Gastroesophageal sphincter (tissue), 4 donors: ENCODE results near the gene ATP11B. TPM values are rescaled to one million over a fixed set of nuclear protein-coding genes. Genes with fewer than 3 reads are reported as not detected.

ENCODE experiments used
- ATAC-seq: fragments of 150-250 bp; one replicate; pipeline ENCODE4 v1.9.1; 2016; ENCODE audit warnings: mild to moderate bottlenecking, moderate library complexity
- H3K27ac ChIP-seq, 4 donors: fragments of 200-600 bp; sonication (generic) in 3 of 4; 1 replicate in 3 of 4; 2 replicates in 1 of 4; pipeline ENCODE4 v1.5.1; 2016 to 2019
- H3K27me3 ChIP-seq: fragments of 200-600 bp; sonication (generic); one replicate; pipeline ENCODE4 v1.5.1; 2019
- H3K36me3 ChIP-seq, 2 donors: fragments of 200-600 bp; sonication (generic); one replicate each; pipeline ENCODE4 v1.5.1; 2019; ENCODE audit warnings: control low read depth in 1 of 2
- H3K4me1 ChIP-seq, 3 donors: fragments of 200-600 bp; sonication (generic); 1 replicate in 2 of 3; 2 replicates in 1 of 3; pipeline ENCODE4 v1.5.1; 2016 to 2019; ENCODE audit warnings: control low read depth in 2 of 3
- H3K4me3 ChIP-seq, 2 donors: fragments of 200-600 bp; sonication (generic); one replicate each; pipeline ENCODE4 v1.5.1; 2019; ENCODE audit warnings: mild to moderate bottlenecking in 1 of 2, moderate library complexity in 1 of 2
- H3K9me3 ChIP-seq, 3 donors: fragments of 200-600 bp; sonication (generic); one replicate each; pipeline ENCODE4 v1.5.1; 2017 to 2019; ENCODE audit warnings: control low read depth in 2 of 3
- EP300 ChIP-seq: sonication (generic); formaldehyde crosslinking; IDR thresholded peaks from one replicate; pipeline ENCODE4 v1.6.1; 2017; ENCODE audit warnings: antibody characterized with exemption, mild to moderate bottlenecking
- POLR2AphosphoS5 ChIP-seq: sonication (generic); formaldehyde crosslinking; IDR thresholded peaks from one replicate; pipeline ENCODE4 v1.6.1; 2017; ENCODE audit warnings: antibody characterized with exemption
- WGBS, 2 donors: methylation state at CpG; one replicate each; pipeline ENCODE4 v1.1.5; 2018; ENCODE audit warnings: low coverage in 1 of 2; 5-methylcytosine and 5-hydroxymethylcytosine counted together
- total RNA-seq, 4 donors: library from RNA; depleted of rRNA; stranded (reverse); fragments of >200 nt; gene quantifications; one replicate each; pipeline ENCODE4 v1.1.0, GENCODE V29; 2016

The ATP11B gene
- total RNA-seq, 4 donors from 2014 or later, result 53.8 to 70.7 (median 58.6) TPM

DNA sequence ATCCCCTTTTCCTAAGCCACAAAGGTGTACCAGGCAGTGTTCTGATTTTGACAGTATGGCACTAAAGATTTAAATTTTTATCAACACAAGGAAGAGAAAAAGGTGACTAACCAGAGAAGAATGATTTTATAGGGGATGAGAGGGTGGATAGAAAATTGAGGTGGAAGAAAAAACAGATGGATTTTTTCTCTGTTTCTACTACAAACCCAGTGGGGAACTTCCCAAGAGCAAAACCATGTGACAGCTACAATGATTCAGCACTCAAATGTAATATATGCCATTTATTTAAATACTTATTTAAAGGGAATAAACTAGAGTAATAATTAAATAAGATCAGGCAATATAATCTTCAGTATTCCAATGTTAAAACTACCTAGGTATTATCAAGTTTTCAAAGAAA, 176.0 kb downstream of the ATP11B start:
- no peak for ATAC-seq
- H3K4me1 ChIP-seq, result peaks cover 0 to 34% (median 3%) of the 10 kb centered on the region in 3 donors
- TF ChIP-seq EP300 (no peak), POLR2AphosphoS5 (no peak)

DNA sequence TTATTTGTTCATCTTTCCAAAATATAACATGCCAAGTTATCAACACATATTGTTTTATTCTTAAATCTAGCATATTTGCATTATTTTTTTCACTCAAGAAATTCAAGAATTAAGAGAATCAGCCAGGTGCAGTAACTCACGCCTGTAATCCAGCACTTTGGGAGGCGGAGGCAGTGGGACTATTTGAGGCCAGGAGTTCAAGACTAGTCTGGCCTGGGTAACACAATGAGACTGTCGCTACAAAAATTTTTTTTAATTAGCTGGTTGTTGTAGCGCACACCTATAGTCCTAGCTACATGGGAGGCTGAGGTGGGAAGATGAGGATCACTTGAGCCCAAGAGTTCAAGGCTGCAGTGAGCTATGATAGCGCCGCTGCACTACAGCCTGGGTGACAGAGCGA, 176.5 kb downstream of the ATP11B start:
- TF ChIP-seq EP300 (no peak), POLR2AphosphoS5 (no peak)
- Histone ChIP-seq H3K4me1 (peaks cover 0 to 34% (median 3%) of the 10 kb centered on the region in 3 donors), H3K36me3 (no peaks in the 10 kb centered on the region), H3K27ac (no peak overlapping the region), H3K9me3 (no peaks in the 10 kb centered on the region), H3K27me3 (no peaks in the 10 kb centered on the region), H3K4me3 (no peak overlapping the region)
- ATAC-seq, result no peak
- WGBS, 2 donors, result 83 to 85% methylated on average over 4 to 7 of the region's 7 CpGs

More for the DNA sequence above, 176.0 kb downstream of the ATP11B start:
- Histone ChIP-seq H3K27ac (no peak overlapping the region), H3K4me3 (no peak overlapping the region), H3K9me3 (no peaks in the 10 kb centered on the region), H3K36me3 (no peaks in the 10 kb centered on the region), H3K27me3 (no peaks in the 10 kb centered on the region)

DNA sequence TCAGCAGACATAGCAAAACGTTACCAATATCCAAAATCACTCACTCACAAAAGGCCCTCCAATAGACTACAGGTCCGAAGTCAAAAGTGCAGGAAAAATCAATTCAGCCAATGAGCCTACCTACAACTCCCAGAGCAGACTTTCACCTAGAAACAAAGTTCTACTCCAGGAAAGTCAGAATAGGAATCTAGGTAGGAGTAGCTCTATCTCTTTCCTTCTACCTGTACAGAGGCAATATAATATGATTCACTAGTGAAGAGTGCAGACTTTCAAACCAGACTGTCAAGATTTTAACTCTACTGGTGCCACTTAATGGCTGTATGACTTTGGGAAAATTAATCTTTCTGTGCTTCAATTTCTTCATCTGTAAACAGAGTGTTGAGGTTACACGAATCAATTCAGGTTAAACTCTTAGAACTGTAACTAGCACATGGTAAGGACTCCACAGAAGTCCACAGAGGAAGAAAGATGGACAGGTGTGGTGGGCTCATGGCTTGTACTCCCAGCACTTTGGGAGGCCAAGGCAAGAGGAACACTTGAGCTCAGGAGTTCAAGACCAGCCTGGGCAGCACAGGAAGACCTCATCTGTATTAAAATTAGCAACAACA, 177.6 kb downstream of the ATP11B start:
- Histone ChIP-seq H3K27me3 (no peaks in the 10 kb centered on the region), H3K4me3 (no peak overlapping the region), H3K4me1 (peaks cover 0 to 31% (median 3%) of the 10 kb centered on the region in 3 donors), H3K27ac (no peak overlapping the region), H3K9me3 (no peaks in the 10 kb centered on the region), H3K36me3 (no peaks in the 10 kb centered on the region)
- no peak for TF ChIP-seq POLR2AphosphoS5
- 83 to 84% methylated on average over 3 of the region's 3 CpGs for WGBS, 2 donors
- no peak for ATAC-seq

Other genes with a start within 250 kb of the ATP11B start
- 10 to 100 TPM; 35.6 to 48.3 (median 42.8) TPM for gene DCUN1D1, start 187.0 kb downstream of the ATP11B start, total RNA-seq